ENCODE results near the gene RCC1. TPM values are rescaled to one million over a fixed set of nuclear protein-coding genes. Genes with fewer than 3 reads are reported as not detected.

The RCC1 gene
- total RNA-seq, 1 experiment from 2014 or later: 103 TPM

- TF ChIP-seq, protein P1, sequence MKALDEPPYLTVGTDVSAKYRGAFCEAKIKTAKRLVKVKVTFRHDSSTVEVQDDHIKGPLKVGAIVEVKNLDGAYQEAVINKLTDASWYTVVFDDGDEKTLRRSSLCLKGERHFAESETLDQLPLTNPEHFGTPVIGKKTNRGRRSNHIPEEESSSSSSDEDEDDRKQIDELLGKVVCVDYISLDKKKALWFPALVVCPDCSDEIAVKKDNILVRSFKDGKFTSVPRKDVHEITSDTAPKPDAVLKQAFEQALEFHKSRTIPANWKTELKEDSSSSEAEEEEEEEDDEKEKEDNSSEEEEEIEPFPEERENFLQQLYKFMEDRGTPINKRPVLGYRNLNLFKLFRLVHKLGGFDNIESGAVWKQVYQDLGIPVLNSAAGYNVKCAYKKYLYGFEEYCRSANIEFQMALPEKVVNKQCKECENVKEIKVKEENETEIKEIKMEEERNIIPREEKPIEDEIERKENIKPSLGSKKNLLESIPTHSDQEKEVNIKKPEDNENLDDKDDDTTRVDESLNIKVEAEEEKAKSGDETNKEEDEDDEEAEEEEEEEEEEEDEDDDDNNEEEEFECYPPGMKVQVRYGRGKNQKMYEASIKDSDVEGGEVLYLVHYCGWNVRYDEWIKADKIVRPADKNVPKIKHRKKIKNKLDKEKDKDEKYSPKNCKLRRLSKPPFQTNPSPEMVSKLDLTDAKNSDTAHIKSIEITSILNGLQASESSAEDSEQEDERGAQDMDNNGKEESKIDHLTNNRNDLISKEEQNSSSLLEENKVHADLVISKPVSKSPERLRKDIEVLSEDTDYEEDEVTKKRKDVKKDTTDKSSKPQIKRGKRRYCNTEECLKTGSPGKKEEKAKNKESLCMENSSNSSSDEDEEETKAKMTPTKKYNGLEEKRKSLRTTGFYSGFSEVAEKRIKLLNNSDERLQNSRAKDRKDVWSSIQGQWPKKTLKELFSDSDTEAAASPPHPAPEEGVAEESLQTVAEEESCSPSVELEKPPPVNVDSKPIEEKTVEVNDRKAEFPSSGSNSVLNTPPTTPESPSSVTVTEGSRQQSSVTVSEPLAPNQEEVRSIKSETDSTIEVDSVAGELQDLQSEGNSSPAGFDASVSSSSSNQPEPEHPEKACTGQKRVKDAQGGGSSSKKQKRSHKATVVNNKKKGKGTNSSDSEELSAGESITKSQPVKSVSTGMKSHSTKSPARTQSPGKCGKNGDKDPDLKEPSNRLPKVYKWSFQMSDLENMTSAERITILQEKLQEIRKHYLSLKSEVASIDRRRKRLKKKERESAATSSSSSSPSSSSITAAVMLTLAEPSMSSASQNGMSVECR (CRISPR knock-in tag; IDR thresholded peaks at IDR 0.05; ENCODE audit: borderline replicate concordance): no peak
- 0 out of 2 replicates have a peak, but pooled peaks have one; percentile 37 for TF ChIP-seq ZNF232 (CRISPR knock-in tag; IDR thresholded peaks at IDR 0.05)
- TF ChIP-seq ZNF416 (CRISPR knock-in tag; IDR thresholded peaks at IDR 0.05): peak; percentile 48; the same call in 1 of the 2 replicates
- TF ChIP-seq ZNF671 (CRISPR knock-in tag; IDR thresholded peaks at IDR 0.05): 0 out of 2 replicates have a peak, but pooled peaks have one; percentile 65
- TF ChIP-seq, protein P2, sequence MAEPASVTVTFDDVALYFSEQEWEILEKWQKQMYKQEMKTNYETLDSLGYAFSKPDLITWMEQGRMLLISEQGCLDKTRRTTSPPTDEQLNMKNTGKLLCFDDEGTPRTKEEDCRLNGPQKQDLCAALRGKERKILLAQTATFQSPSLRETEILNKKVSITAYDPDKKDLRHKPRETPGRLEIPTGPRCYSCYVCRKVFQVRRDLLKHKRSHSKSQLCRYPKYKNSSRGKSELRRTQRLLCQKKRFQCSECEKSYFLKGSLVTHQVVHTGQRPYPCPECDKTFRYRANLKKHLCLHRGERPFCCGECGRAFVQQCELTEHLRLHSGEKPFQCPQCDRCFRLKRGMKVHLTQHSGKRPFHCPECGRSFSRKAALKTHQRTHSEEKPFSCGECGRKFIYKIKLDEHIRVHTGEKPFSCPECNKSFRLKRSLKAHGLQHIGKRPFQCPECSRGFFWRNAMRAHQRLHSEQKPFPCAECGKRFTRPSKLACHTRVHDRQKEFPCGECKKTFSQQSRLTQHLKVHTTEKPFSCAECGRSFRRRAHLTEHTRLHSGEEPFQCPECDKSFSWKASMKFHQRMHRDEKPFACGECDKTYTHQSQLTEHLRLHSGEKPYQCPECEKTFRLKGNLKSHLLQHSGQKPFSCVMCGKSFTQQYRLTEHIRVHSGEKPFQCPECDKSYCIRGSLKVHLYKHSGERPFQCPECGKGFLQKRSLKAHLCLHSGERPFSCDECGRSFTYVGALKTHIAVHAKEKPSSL (CRISPR knock-in tag; conservative IDR thresholded peaks at IDR 0.05): peak; percentile 58; the same call in 1 of the 2 replicates
- no peak for TF ChIP-seq GRHL2 (CRISPR knock-in tag; IDR thresholded peaks at IDR 0.05; ENCODE audit: insufficient replicate concordance, severe bottlenecking)
- TF ChIP-seq, protein P3, sequence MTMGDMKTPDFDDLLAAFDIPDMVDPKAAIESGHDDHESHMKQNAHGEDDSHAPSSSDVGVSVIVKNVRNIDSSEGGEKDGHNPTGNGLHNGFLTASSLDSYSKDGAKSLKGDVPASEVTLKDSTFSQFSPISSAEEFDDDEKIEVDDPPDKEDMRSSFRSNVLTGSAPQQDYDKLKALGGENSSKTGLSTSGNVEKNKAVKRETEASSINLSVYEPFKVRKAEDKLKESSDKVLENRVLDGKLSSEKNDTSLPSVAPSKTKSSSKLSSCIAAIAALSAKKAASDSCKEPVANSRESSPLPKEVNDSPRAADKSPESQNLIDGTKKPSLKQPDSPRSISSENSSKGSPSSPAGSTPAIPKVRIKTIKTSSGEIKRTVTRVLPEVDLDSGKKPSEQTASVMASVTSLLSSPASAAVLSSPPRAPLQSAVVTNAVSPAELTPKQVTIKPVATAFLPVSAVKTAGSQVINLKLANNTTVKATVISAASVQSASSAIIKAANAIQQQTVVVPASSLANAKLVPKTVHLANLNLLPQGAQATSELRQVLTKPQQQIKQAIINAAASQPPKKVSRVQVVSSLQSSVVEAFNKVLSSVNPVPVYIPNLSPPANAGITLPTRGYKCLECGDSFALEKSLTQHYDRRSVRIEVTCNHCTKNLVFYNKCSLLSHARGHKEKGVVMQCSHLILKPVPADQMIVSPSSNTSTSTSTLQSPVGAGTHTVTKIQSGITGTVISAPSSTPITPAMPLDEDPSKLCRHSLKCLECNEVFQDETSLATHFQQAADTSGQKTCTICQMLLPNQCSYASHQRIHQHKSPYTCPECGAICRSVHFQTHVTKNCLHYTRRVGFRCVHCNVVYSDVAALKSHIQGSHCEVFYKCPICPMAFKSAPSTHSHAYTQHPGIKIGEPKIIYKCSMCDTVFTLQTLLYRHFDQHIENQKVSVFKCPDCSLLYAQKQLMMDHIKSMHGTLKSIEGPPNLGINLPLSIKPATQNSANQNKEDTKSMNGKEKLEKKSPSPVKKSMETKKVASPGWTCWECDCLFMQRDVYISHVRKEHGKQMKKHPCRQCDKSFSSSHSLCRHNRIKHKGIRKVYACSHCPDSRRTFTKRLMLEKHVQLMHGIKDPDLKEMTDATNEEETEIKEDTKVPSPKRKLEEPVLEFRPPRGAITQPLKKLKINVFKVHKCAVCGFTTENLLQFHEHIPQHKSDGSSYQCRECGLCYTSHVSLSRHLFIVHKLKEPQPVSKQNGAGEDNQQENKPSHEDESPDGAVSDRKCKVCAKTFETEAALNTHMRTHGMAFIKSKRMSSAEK (CRISPR knock-in tag; IDR thresholded peaks at IDR 0.05; ENCODE audit: borderline replicate concordance): peak; percentile 78
- peak; percentile 82; the same call in 1 of the 2 replicates for TF ChIP-seq ERG (CRISPR knock-in tag; IDR thresholded peaks at IDR 0.05)
- TF ChIP-seq NFATC4 (CRISPR knock-in tag; IDR thresholded peaks at IDR 0.05): peak; percentile 81; the same call in 1 of the 2 replicates
- no peak for TF ChIP-seq ZNF138 (CRISPR knock-in tag; conservative IDR thresholded peaks at IDR 0.05)
- TF ChIP-seq MLX (CRISPR knock-in tag; IDR thresholded peaks at IDR 0.05): no peak
- TF ChIP-seq MXD4 (CRISPR knock-in tag; IDR thresholded peaks at IDR 0.05; ENCODE audit: borderline replicate concordance): no peak
- TF ChIP-seq, protein P4, sequence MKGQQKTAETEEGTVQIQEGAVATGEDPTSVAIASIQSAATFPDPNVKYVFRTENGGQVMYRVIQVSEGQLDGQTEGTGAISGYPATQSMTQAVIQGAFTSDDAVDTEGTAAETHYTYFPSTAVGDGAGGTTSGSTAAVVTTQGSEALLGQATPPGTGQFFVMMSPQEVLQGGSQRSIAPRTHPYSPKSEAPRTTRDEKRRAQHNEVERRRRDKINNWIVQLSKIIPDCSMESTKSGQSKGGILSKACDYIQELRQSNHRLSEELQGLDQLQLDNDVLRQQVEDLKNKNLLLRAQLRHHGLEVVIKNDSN (CRISPR knock-in tag; IDR thresholded peaks at IDR 0.05): no peak
Observed at GRCh38 chr1:28507646-28508434, 2.0 kb downstream of the RCC1 start (continued).
